ENCODE measurements around the gene ADAMTS19. TPM values are rescaled to one million over a fixed set of nuclear protein-coding genes. Genes with fewer than 3 reads are reported as not detected.
A peak's percentile ranks its signal among the peaks of the same experiment; 100 is the strongest.

Gene ADAMTS19
- total and polyA plus RNA-seq, 3 experiments from 2014 or later: not detected

- DNase-seq: no peak
- ChIA-PET POLR2A (no interaction called here), CTCF (no interaction called here)
- Mint-ChIP-seq H3K4me1 (no peaks in the 10 kb centered on the region), H3K27me3 (no peaks in the 10 kb centered on the region), H3K36me3 (no peaks in the 10 kb centered on the region), H3K27ac (no peak overlapping the region), H3K9me3 (peaks cover 0 to 8% (median 4%) of the 10 kb centered on the region in 5 donors), H3K4me3 (no peak overlapping the region)
- H3K4me1 ChIP-seq (ENCODE audit: insufficient read depth, low read length): no peaks in the 10 kb centered on the region
- H3K4me3 ChIP-seq (ENCODE audit: low read length): no peak overlapping the region
- no peaks in the 10 kb centered on the region for H3K27me3 ChIP-seq (ENCODE audit: insufficient read depth, low read length, poor library complexity, severe bottlenecking)
- H3K9me3 ChIP-seq (ENCODE audit: low read length): no peaks in the 10 kb centered on the region
- no peaks in the 10 kb centered on the region for H3K36me3 ChIP-seq (ENCODE audit: insufficient read depth, low read length)
- H3K27ac ChIP-seq (ENCODE audit: low read depth, low read length): no peak overlapping the region
Observed at GRCh38 chr5:129431406-129431805, 28.7 kb upstream of the ADAMTS19 start.

GRCh38 chr5:129438322-129438721 lies 21.8 kb upstream of the ADAMTS19 start:
- Mint-ChIP-seq H3K4me3 (peak overlapping the region in 1 of 7 donors; percentile 18), H3K9me3 (peaks cover 0 to 11% (median 0%) of the 10 kb centered on the region in 5 donors), H3K27ac (no peak overlapping the region), H3K36me3 (no peaks in the 10 kb centered on the region), H3K27me3 (peaks cover 0 to 2% of the 10 kb centered on the region in 2 donors), H3K4me1 (no peaks in the 10 kb centered on the region)
- ChIA-PET CTCF (no interaction called here), POLR2A (no interaction called here)
- Histone ChIP-seq H3K4me3 (ENCODE audit: low read length) (no peak overlapping the region), H3K36me3 (ENCODE audit: insufficient read depth, low read length) (no peaks in the 10 kb centered on the region), H3K27me3 (ENCODE audit: insufficient read depth, low read length, poor library complexity, severe bottlenecking) (no peaks in the 10 kb centered on the region), H3K9me3 (ENCODE audit: low read length) (no peaks in the 10 kb centered on the region), H3K27ac (ENCODE audit: low read depth, low read length) (no peak overlapping the region), H3K4me1 (ENCODE audit: insufficient read depth, low read length) (no peaks in the 10 kb centered on the region)
- no peak for DNase-seq

GRCh38 chr5:129440424-129440823 lies 19.7 kb upstream of the ADAMTS19 start:
- H3K27me3 ChIP-seq (ENCODE audit: insufficient read depth, low read length, poor library complexity, severe bottlenecking): no peaks in the 10 kb centered on the region
- H3K27me3 Mint-ChIP-seq: peaks cover 0 to 2% of the 10 kb centered on the region in 2 donors
- no peaks in the 10 kb centered on the region for H3K4me1 ChIP-seq (ENCODE audit: insufficient read depth, low read length)
- no peak overlapping the region for H3K4me3 ChIP-seq (ENCODE audit: low read length)
- no peak overlapping the region for H3K4me3 Mint-ChIP-seq
- H3K36me3 Mint-ChIP-seq: no peaks in the 10 kb centered on the region
- CTCF ChIA-PET: no interaction called here
- H3K4me1 Mint-ChIP-seq: no peaks in the 10 kb centered on the region
- DNase-seq: no peak
- H3K9me3 ChIP-seq (ENCODE audit: low read length): no peaks in the 10 kb centered on the region
- H3K27ac ChIP-seq (ENCODE audit: low read depth, low read length): no peak overlapping the region
- POLR2A ChIA-PET: no interaction called here
- H3K9me3 Mint-ChIP-seq: peaks cover 0 to 11% (median 0%) of the 10 kb centered on the region in 5 donors
- H3K36me3 ChIP-seq (ENCODE audit: insufficient read depth, low read length): no peaks in the 10 kb centered on the region
- no peak overlapping the region for H3K27ac Mint-ChIP-seq

GRCh38 chr5:129441096-129441495 lies 19.0 kb upstream of the ADAMTS19 start:
- Mint-ChIP-seq H3K4me1 (no peaks in the 10 kb centered on the region), H3K27me3 (peaks cover 0 to 2% of the 10 kb centered on the region in 2 donors), H3K9me3 (peaks cover 0 to 11% (median 0%) of the 10 kb centered on the region in 5 donors), H3K36me3 (no peaks in the 10 kb centered on the region), H3K27ac (no peak overlapping the region), H3K4me3 (no peak overlapping the region)
- Histone ChIP-seq H3K27ac (ENCODE audit: low read depth, low read length) (no peak overlapping the region), H3K4me1 (ENCODE audit: insufficient read depth, low read length) (no peaks in the 10 kb centered on the region), H3K9me3 (ENCODE audit: low read length) (no peaks in the 10 kb centered on the region), H3K36me3 (ENCODE audit: insufficient read depth, low read length) (no peaks in the 10 kb centered on the region), H3K27me3 (ENCODE audit: insufficient read depth, low read length, poor library complexity, severe bottlenecking) (no peaks in the 10 kb centered on the region), H3K4me3 (ENCODE audit: low read length) (no peak overlapping the region)
- POLR2A ChIA-PET: no interaction called here
- no peak for DNase-seq
- CTCF ChIA-PET: no interaction called here

- Mint-ChIP-seq H3K36me3 (no peaks in the 10 kb centered on the region), H3K4me1 (no peaks in the 10 kb centered on the region), H3K9me3 (peaks cover 0 to 5% (median 0%) of the 10 kb centered on the region in 5 donors), H3K4me3 (no peak overlapping the region), H3K27me3 (peaks cover 0 to 2% of the 10 kb centered on the region in 2 donors), H3K27ac (no peak overlapping the region)
- ChIA-PET POLR2A (no interaction called here), CTCF (no interaction called here)
- DNase-seq: no peak
- H3K4me1 ChIP-seq (ENCODE audit: insufficient read depth, low read length): no peaks in the 10 kb centered on the region
- no peak overlapping the region for H3K4me3 ChIP-seq (ENCODE audit: low read length)
- no peaks in the 10 kb centered on the region for H3K9me3 ChIP-seq (ENCODE audit: low read length)
- H3K27me3 ChIP-seq (ENCODE audit: insufficient read depth, low read length, poor library complexity, severe bottlenecking): no peaks in the 10 kb centered on the region
- no peak overlapping the region for H3K27ac ChIP-seq (ENCODE audit: low read depth, low read length)
- no peaks in the 10 kb centered on the region for H3K36me3 ChIP-seq (ENCODE audit: insufficient read depth, low read length)
Observed at GRCh38 chr5:129445379-129445778, 14.7 kb upstream of the ADAMTS19 start.

GRCh38 chr5:129447968-129448367 lies 12.1 kb upstream of the ADAMTS19 start:
- Mint-ChIP-seq H3K27ac (no peak overlapping the region), H3K36me3 (no peaks in the 10 kb centered on the region), H3K27me3 (no peaks in the 10 kb centered on the region), H3K9me3 (no peaks in the 10 kb centered on the region), H3K4me3 (no peak overlapping the region), H3K4me1 (no peaks in the 10 kb centered on the region)
- ChIA-PET CTCF (no interaction called here), POLR2A (no interaction called here)
- H3K27me3 ChIP-seq (ENCODE audit: insufficient read depth, low read length, poor library complexity, severe bottlenecking): no peaks in the 10 kb centered on the region
- no peaks in the 10 kb centered on the region for H3K9me3 ChIP-seq (ENCODE audit: low read length)
- no peak overlapping the region for H3K27ac ChIP-seq (ENCODE audit: low read depth, low read length)
- H3K4me3 ChIP-seq (ENCODE audit: low read length): no peak overlapping the region
- no peak for DNase-seq
- H3K36me3 ChIP-seq (ENCODE audit: insufficient read depth, low read length): no peaks in the 10 kb centered on the region
- no peaks in the 10 kb centered on the region for H3K4me1 ChIP-seq (ENCODE audit: insufficient read depth, low read length)

GRCh38 chr5:129448654-129449053 lies 11.4 kb upstream of the ADAMTS19 start:
- ChIA-PET CTCF (no interaction called here), POLR2A (no interaction called here)
- Histone ChIP-seq H3K36me3 (ENCODE audit: insufficient read depth, low read length) (no peaks in the 10 kb centered on the region), H3K4me1 (ENCODE audit: insufficient read depth, low read length) (no peaks in the 10 kb centered on the region), H3K27me3 (ENCODE audit: insufficient read depth, low read length, poor library complexity, severe bottlenecking) (no peaks in the 10 kb centered on the region), H3K4me3 (ENCODE audit: low read length) (no peak overlapping the region), H3K27ac (ENCODE audit: low read depth, low read length) (no peak overlapping the region), H3K9me3 (ENCODE audit: low read length) (no peaks in the 10 kb centered on the region)
- Mint-ChIP-seq H3K4me1 (no peaks in the 10 kb centered on the region), H3K9me3 (no peaks in the 10 kb centered on the region), H3K36me3 (no peaks in the 10 kb centered on the region), H3K4me3 (no peak overlapping the region), H3K27me3 (no peaks in the 10 kb centered on the region), H3K27ac (no peak overlapping the region)
- DNase-seq: no peak

GRCh38 chr5:129454461-129454860 lies 5.6 kb upstream of the ADAMTS19 start:
- peaks cover 0 to 4% (median 0%) of the 10 kb centered on the region in 5 donors for H3K9me3 Mint-ChIP-seq
- CTCF ChIA-PET: no interaction called here
- Histone ChIP-seq H3K4me1 (ENCODE audit: insufficient read depth, low read length) (no peaks in the 10 kb centered on the region), H3K36me3 (ENCODE audit: insufficient read depth, low read length) (no peaks in the 10 kb centered on the region), H3K4me3 (ENCODE audit: low read length) (no peak overlapping the region), H3K27ac (ENCODE audit: low read depth, low read length) (no peak overlapping the region), H3K9me3 (ENCODE audit: low read length) (no peaks in the 10 kb centered on the region), H3K27me3 (ENCODE audit: insufficient read depth, low read length, poor library complexity, severe bottlenecking) (no peaks in the 10 kb centered on the region)
- DNase-seq: no peak
- no peaks in the 10 kb centered on the region for H3K36me3 Mint-ChIP-seq
- H3K27ac Mint-ChIP-seq: no peak overlapping the region
- H3K4me1 Mint-ChIP-seq: no peaks in the 10 kb centered on the region
- H3K27me3 Mint-ChIP-seq: peaks cover 10 to 14% of the 10 kb centered on the region in 2 donors
- H3K4me3 Mint-ChIP-seq: no peak overlapping the region
- POLR2A ChIA-PET: no interaction called here

- DNase-seq: no peak
- Mint-ChIP-seq H3K36me3 (peaks cover 0 to 5% (median 0%) of the 10 kb centered on the region in 3 donors), H3K4me1 (peaks cover 2 to 12% (median 6%) of the 10 kb centered on the region in 3 donors), H3K27me3 (peaks cover 27 to 40% of the 10 kb centered on the region in 2 donors), H3K9me3 (peaks cover 0 to 9% (median 5%) of the 10 kb centered on the region in 5 donors), H3K27ac (no peak overlapping the region), H3K4me3 (no peak overlapping the region)
- H3K27ac ChIP-seq (ENCODE audit: low read depth, low read length): no peak overlapping the region
- H3K36me3 ChIP-seq (ENCODE audit: insufficient read depth, low read length): no peaks in the 10 kb centered on the region
- H3K9me3 ChIP-seq (ENCODE audit: low read length): no peaks in the 10 kb centered on the region
- POLR2A ChIA-PET: no interaction called here
- CTCF ChIA-PET: no interaction called here
- H3K27me3 ChIP-seq (ENCODE audit: insufficient read depth, low read length, poor library complexity, severe bottlenecking): no peaks in the 10 kb centered on the region
- H3K4me1 ChIP-seq (ENCODE audit: insufficient read depth, low read length): no peaks in the 10 kb centered on the region
- no peak overlapping the region for H3K4me3 ChIP-seq (ENCODE audit: low read length)
Observed at GRCh38 chr5:129459450-129459776, 685 bp upstream of the ADAMTS19 start.
